HEK293 (cell line): ENCODE measurements around the gene BLVRB.

Experiments
- CTCF ChIA-PET: fragments of 350-600 bp; formaldehyde crosslinking; extraction: SDS; loops from one replicate; lab custom pipeline; 2021; ENCODE audit warnings: antibody characterized with exemption; lab: Yijun Ruan, JAX
- POLR2A ChIA-PET: fragments of 300-600 bp; formaldehyde crosslinking; extraction: SDS; loops from one replicate; lab custom pipeline; 2020; ENCODE audit warnings: antibody characterized with exemption, inconsistent platforms; lab: Yijun Ruan, JAX
- H3K27ac ChIP-seq: fragments of 200-500 bp; sonication (Bioruptor generic); 2 replicates; pipeline ENCODE4 v1.5.1; 2014; ENCODE audit warnings: low read depth, low read length, control low read depth, inconsistent platforms; ENCODE audit errors: extremely low read depth
- H3K36me3 ChIP-seq, 2 experiments: fragments of 200-500 bp in 1 of 2; sonication (Bioruptor generic) in 1 of 2; 1 replicate in 1 of 2; 2 replicates in 1 of 2; pipeline ENCODE4 v1.5.1; 2014 to 2017; ENCODE audit warnings: inconsistent platforms in 2 of 2, low read length in 2 of 2; ENCODE audit not compliant: control insufficient read depth in 2 of 2, insufficient read depth in 1 of 2
- H3K4me1 ChIP-seq: fragments of 200-500 bp; sonication (Bioruptor generic); 2 replicates; pipeline ENCODE4 v1.5.1; 2014; ENCODE audit warnings: mild to moderate bottlenecking, low read length, inconsistent platforms; ENCODE audit not compliant: control insufficient read depth, insufficient read depth
- H3K4me3 ChIP-seq: 2 replicates; pipeline ENCODE4 v1.5.1; 2011; ENCODE audit warnings: low read depth, mild to moderate bottlenecking, control low read depth, low read length, moderate library complexity
- H3K9me3 ChIP-seq: fragments of 200-500 bp; sonication (Bioruptor generic); 2 replicates; pipeline ENCODE4 v1.5.1; 2014; ENCODE audit warnings: low read depth, low read length, inconsistent platforms; ENCODE audit not compliant: control insufficient read depth, insufficient read depth
- GLI4 ChIP-seq: fragments of 450-650 bp; formaldehyde crosslinking; IDR thresholded peaks from 2 replicates; pipeline ENCODE4 v1.5.1; 2016; ENCODE audit warnings: missing biosample characterization, missing genetic modification characterization
- GLIS2 ChIP-seq: fragments of 450-650 bp; formaldehyde crosslinking; IDR thresholded peaks from 2 replicates; pipeline ENCODE4 v1.5.1; 2016; ENCODE audit warnings: missing biosample characterization, missing genetic modification characterization
- KLF1 ChIP-seq: fragments of 450-650 bp; formaldehyde crosslinking; IDR thresholded peaks from 2 replicates; pipeline ENCODE4 v1.5.1; 2016; ENCODE audit warnings: missing biosample characterization, missing genetic modification characterization
- KLF9 ChIP-seq: fragments of 450-650 bp; formaldehyde crosslinking; IDR thresholded peaks from 2 replicates; pipeline ENCODE4 v1.5.1; 2016; ENCODE audit warnings: missing biosample characterization, missing genetic modification characterization, low read depth
- MEIS1 ChIP-seq: sonication (generic); formaldehyde crosslinking; IDR thresholded peaks from 2 replicates; pipeline ENCODE4 v1.8.1; 2022; ENCODE audit warnings: missing genetic modification reagents, mild to moderate bottlenecking, borderline replicate concordance
- SP3 ChIP-seq: fragments of 450-650 bp; formaldehyde crosslinking; IDR thresholded peaks from 2 replicates; pipeline ENCODE4 v1.5.1; 2016; ENCODE audit warnings: missing biosample characterization, missing genetic modification characterization
- ZEB2 ChIP-seq: fragments of 450-650 bp; formaldehyde crosslinking; IDR thresholded peaks from 2 replicates; pipeline ENCODE4 v1.5.1; 2016; ENCODE audit warnings: missing biosample characterization, missing genetic modification characterization
- ZIC2 ChIP-seq: fragments of 450-650 bp; formaldehyde crosslinking; IDR thresholded peaks from 2 replicates; pipeline ENCODE4 v1.5.1; 2016; ENCODE audit warnings: missing biosample characterization, missing genetic modification characterization
- ZNF140 ChIP-seq: fragments of 450-650 bp; formaldehyde crosslinking; IDR thresholded peaks from 2 replicates; pipeline ENCODE4 v1.5.1; 2016; ENCODE audit warnings: missing biosample characterization, missing genetic modification characterization
- ZNF146 ChIP-seq: fragments of 450-650 bp; formaldehyde crosslinking; IDR thresholded peaks from 2 replicates; pipeline ENCODE4 v1.5.1; 2016; ENCODE audit warnings: missing biosample characterization, missing genetic modification characterization
- ZNF302 ChIP-seq: fragments of 450-650 bp; formaldehyde crosslinking; IDR thresholded peaks from 2 replicates; pipeline ENCODE4 v1.5.1; 2016; ENCODE audit warnings: missing biosample characterization, missing genetic modification characterization, low read depth
- ZNF324 ChIP-seq: fragments of 450-650 bp; formaldehyde crosslinking; IDR thresholded peaks from 2 replicates; pipeline ENCODE4 v1.5.1; 2016; ENCODE audit warnings: missing biosample characterization, missing genetic modification characterization
- ZNF350 ChIP-seq: fragments of 450-650 bp; formaldehyde crosslinking; IDR thresholded peaks from 2 replicates; pipeline ENCODE4 v1.5.0; 2017; ENCODE audit warnings: missing biosample characterization, mild to moderate bottlenecking, missing genetic modification characterization
- ZNF366 ChIP-seq: fragments of 450-650 bp; formaldehyde crosslinking; conservative IDR thresholded peaks from 2 replicates; pipeline ENCODE4 v1.5.1; 2016; ENCODE audit warnings: missing biosample characterization, missing genetic modification characterization
- ZNF423 ChIP-seq: fragments of 450-650 bp; formaldehyde crosslinking; IDR thresholded peaks from 2 replicates; pipeline ENCODE4 v1.5.1; 2016; ENCODE audit warnings: missing biosample characterization, missing genetic modification characterization
- ZNF530 ChIP-seq: fragments of 450-650 bp; formaldehyde crosslinking; IDR thresholded peaks from 2 replicates; pipeline ENCODE4 v1.5.1; 2016; ENCODE audit warnings: low read depth, missing biosample characterization, missing genetic modification characterization
- ZNF600 ChIP-seq: fragments of 450-650 bp; formaldehyde crosslinking; IDR thresholded peaks from 2 replicates; pipeline ENCODE4 v1.5.1; 2016; ENCODE audit warnings: missing biosample characterization, missing genetic modification characterization
- ZNF677 ChIP-seq: fragments of 450-650 bp; IDR thresholded peaks from 2 replicates; pipeline ENCODE4 v1.5.0; 2018; ENCODE audit warnings: missing biosample characterization, mild to moderate bottlenecking, missing genetic modification characterization, moderate library complexity
- ZNF701 ChIP-seq: fragments of 450-650 bp; formaldehyde crosslinking; IDR thresholded peaks from 2 replicates; pipeline ENCODE4 v1.5.1; 2016; ENCODE audit warnings: missing biosample characterization, missing genetic modification characterization
- ZNF777 ChIP-seq: fragments of 450-650 bp; formaldehyde crosslinking; IDR thresholded peaks from 2 replicates; pipeline ENCODE4 v1.5.1; 2017; ENCODE audit warnings: missing biosample characterization, missing genetic modification characterization, borderline replicate concordance
- TF ChIP-seq, protein P1 (sequence below): fragments of 450-650 bp; formaldehyde crosslinking; IDR thresholded peaks from 2 replicates; pipeline ENCODE4 v1.5.1; 2017; ENCODE audit warnings: missing biosample characterization, missing genetic modification characterization
- TF ChIP-seq, protein P2 (sequence below): fragments of 450-650 bp; formaldehyde crosslinking; IDR thresholded peaks from 2 replicates; pipeline ENCODE4 v1.5.1; 2016; ENCODE audit warnings: missing biosample characterization, missing genetic modification characterization
- TF ChIP-seq, protein P3 (sequence below): fragments of 450-650 bp; formaldehyde crosslinking; IDR thresholded peaks from 2 replicates; pipeline ENCODE4 v1.5.1; 2016; ENCODE audit warnings: missing biosample characterization, missing genetic modification characterization

The BLVRB gene

DNA sequence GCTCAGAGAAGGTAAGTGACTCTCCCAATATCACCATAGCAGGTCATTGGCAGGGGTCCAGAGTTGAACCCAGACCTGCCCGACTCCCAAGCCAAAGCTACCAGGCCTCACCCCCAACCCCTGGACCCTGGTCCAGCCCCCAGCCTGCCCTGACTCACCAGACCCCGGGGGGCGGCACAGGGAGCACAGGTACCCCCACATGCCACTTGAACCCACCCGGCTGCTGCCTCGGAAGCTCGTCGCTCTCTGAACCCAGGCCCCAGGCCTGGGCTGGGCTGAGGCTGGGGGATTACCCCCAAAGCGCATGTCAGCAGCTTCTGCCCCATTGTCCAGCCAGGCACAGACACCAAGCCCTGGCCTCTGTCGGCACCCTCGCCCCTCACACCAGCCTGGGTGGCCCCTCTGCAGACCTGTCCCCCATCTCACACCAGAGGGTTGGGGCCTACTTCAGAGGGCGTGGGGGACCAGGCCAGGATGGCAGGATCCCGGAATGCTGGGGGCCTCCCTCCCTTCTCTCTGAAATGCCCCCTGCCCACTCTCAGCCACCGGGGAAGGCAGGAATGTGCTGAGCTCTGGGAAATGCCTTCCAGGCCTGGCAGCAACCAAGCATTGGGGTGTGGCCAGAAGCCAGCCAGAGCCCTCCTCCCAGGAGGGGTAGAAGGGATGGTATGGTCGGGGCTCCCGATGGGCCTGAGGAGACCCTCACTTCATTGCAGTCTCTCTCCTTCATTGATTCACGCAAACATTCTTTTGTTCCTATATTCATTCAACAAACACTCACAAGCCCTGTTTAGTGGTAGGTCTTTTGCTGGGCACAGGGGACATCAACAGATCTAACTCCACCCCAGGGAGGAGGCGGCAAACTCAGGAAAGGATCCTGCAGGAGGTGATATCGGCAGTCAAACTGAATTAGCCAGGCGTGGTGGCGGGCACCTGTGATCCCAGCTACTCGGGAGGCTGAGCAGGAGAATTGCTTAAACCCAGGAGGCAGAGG, 50.7 kb downstream of the BLVRB start:
- TF ChIP-seq ZNF777 (tag by site-specific recombination) (no peak), ZNF423 (tag by site-specific recombination) (no peak), GLI4 (tag by site-specific recombination) (no peak), ZNF701 (tag by site-specific recombination) (no peak), ZNF600 (tag by site-specific recombination) (no peak), ZNF366 (tag by site-specific recombination) (no peak), ZNF677 (no peak), ZNF146 (tag by site-specific recombination) (no peak), MEIS1 (CRISPR knock-in tag) (no peak), ZNF302 (no peak), KLF1 (peak; percentile 23; the same call in 1 of the 2 replicates), ZEB2 (tag by site-specific recombination) (no peak), ZNF324 (no peak), GLIS2 (tag by site-specific recombination) (peak; percentile 75), ZNF140 (tag by site-specific recombination) (no peak), ZNF350 (tag by site-specific recombination) (no peak), SP3 (no peak), KLF9 (no peak), ZIC2 (no peak), ZNF530 (tag by site-specific recombination) (no peak)
- TF ChIP-seq, protein P1, sequence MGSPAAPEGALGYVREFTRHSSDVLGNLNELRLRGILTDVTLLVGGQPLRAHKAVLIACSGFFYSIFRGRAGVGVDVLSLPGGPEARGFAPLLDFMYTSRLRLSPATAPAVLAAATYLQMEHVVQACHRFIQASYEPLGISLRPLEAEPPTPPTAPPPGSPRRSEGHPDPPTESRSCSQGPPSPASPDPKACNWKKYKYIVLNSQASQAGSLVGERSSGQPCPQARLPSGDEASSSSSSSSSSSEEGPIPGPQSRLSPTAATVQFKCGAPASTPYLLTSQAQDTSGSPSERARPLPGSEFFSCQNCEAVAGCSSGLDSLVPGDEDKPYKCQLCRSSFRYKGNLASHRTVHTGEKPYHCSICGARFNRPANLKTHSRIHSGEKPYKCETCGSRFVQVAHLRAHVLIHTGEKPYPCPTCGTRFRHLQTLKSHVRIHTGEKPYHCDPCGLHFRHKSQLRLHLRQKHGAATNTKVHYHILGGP (tag by site-specific recombination), result no peak
- TF ChIP-seq, protein P2, sequence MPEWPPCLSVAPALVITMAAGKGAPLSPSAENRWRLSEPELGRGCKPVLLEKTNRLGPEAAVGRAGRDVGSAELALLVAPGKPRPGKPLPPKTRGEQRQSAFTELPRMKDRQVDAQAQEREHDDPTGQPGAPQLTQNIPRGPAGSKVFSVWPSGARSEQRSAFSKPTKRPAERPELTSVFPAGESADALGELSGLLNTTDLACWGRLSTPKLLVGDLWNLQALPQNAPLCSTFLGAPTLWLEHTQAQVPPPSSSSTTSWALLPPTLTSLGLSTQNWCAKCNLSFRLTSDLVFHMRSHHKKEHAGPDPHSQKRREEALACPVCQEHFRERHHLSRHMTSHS (tag by site-specific recombination), result no peak
- TF ChIP-seq, protein P3, sequence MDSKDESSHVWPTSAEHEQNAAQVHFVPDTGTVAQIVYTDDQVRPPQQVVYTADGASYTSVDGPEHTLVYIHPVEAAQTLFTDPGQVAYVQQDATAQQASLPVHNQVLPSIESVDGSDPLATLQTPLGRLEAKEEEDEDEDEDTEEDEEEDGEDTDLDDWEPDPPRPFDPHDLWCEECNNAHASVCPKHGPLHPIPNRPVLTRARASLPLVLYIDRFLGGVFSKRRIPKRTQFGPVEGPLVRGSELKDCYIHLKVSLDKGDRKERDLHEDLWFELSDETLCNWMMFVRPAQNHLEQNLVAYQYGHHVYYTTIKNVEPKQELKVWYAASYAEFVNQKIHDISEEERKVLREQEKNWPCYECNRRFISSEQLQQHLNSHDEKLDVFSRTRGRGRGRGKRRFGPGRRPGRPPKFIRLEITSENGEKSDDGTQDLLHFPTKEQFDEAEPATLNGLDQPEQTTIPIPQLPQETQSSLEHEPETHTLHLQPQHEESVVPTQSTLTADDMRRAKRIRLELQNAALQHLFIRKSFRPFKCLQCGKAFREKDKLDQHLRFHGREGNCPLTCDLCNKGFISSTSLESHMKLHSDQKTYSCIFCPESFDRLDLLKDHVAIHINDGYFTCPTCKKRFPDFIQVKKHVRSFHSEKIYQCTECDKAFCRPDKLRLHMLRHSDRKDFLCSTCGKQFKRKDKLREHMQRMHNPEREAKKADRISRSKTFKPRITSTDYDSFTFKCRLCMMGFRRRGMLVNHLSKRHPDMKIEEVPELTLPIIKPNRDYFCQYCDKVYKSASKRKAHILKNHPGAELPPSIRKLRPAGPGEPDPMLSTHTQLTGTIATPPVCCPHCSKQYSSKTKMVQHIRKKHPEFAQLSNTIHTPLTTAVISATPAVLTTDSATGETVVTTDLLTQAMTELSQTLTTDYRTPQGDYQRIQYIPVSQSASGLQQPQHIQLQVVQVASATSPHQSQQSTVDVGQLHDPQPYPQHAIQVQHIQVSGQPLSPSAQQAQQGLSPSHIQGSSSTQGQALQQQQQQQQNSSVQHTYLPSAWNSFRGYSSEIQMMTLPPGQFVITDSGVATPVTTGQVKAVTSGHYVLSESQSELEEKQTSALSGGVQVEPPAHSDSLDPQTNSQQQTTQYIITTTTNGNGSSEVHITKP (tag by site-specific recombination), result peak; percentile 54; the same call in 1 of the 2 replicates
- ChIA-PET POLR2A (interaction anchor here (0.6 to 5.5 kb wide), 5 partner anchors 11 to 49 kb away, joined by 4 to 38 read pairs (median 4); partner anchors contain the start of gene SERTAD1), CTCF (interaction anchor here (0.6 to 2.0 kb wide), 10 partner anchors 9 to 1363 kb away, joined by 3 to 9 read pairs (median 3); no protein-coding TSS in a partner anchor)
- Histone ChIP-seq H3K27ac (no peak overlapping the region), H3K9me3 (no peaks in the 10 kb centered on the region), H3K36me3 (no peaks in the 10 kb centered on the region; a peak in 1 of 3 replicates), H3K4me3 (no peak overlapping the region), H3K4me1 (peaks cover 8% of the 10 kb centered on the region; the same call in 1 of the 2 replicates)
